Stimulated activated CD4-positive, alpha-beta T cell treated with anti-CD3 and anti-CD28 coated beads, Interleukin-15, amount 100 ng/mL, for 48 hours (primary cell): Measurements from ENCODE around the gene PRCC.
"Not testable (repeated sequence)": the region's sequence is repeated elsewhere in the genome, so short reads cannot be mapped to it uniquely, and the experiment has no call there.

Source experiments
- DNase-seq, 2 donors: peaks; one replicate each; pipeline ENCODE4 v3.0.0-alpha.2; 2020; ENCODE audit warnings: low read depth in 2 of 2

The PRCC gene

DNA sequence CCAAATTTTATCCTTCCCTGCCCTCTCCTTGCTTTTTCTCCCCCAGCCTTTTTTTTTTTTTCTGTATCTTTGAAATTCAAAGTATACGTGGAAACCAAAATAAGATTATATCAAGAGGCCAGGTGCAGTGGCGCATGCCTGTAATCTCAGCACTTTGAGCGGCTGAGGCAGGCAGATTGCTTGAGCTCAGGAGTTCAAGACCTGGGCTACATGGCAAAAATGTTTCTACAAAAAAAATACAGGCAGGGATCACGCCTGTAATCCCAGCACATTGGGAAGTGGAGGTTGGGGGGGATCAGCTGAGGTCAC, 6.6 kb upstream of the PRCC start:
- DNase-seq: no peak

DNA sequence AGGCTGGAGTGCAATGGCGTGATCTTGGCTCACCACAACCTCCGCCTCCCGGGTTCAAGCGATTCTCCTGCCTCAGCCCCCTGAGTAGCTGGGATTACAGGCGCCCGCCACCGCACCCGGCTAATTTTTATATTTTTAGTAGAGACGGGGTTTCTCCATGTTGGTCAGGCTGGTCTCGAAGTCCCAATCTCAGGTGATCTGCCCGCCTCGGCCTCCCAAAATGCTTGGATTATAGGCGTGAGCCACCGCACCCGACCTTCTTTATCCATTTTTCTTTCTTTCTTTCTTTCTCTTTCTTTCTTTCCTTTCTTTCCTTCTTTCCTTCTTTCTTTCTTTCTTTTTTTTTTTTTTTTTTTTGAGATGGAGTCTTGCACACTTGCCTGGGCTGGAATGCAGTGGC, 2.2 kb upstream of the PRCC start:
- DNase-seq: not testable (repeated sequence)

DNA sequence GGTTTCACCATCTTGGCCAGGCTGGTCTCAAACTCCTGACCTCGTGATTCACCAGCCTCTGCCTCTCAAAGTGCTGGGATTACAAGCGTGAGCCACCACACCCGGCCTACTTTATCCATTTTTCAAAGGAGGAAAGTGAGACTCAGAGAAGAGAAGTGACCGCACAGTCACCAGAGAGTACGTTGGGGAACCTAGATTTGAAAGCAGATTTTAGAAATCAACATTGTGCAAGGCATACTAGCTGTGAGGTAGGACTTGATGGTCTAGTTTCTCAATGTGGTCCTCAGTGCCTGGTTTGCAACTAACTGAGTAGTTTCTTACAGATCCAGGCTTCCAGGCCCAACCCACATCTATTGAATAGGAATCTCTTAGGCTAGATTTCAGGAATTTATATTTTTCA, 1.7 kb upstream of the PRCC start:
- no peak for DNase-seq

DNA sequence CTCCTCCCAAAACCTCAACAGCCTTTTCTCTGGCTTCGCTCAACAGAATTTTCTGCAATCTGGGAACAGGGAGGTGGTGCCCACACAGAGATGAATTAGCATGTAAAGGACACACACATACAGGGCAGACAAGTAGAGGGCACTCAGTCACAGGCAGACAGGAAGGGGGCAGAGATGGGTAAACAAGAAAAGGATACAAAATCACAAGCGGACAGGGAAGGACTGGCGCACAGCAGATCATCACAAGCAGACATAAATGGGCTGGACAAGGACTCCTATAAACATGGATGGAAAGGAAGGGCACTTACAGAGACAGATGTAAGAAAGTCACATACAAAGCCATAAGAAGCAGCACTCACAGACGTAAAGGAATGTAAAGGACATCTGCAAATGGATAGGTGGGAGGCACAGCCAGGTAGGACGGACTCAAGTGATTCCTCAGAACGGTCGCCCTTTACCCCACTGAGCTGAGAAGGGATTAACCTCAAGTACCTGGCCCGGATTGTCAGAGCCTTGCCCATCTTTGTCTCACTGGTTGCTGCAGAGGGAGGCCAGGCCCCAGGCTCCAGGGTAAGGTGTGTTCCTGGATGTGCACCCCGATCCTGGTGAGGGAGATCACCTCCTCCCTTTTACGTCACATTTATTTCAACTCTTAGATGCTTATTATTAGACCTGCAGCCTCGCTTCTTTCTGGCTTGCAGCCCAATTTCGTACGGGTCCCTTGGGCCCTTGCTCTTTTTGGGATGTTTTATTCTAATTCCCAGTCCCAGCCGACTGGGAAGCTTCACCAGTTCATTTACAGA, 836 bp upstream of the PRCC start:
- no peak for DNase-seq

DNA sequence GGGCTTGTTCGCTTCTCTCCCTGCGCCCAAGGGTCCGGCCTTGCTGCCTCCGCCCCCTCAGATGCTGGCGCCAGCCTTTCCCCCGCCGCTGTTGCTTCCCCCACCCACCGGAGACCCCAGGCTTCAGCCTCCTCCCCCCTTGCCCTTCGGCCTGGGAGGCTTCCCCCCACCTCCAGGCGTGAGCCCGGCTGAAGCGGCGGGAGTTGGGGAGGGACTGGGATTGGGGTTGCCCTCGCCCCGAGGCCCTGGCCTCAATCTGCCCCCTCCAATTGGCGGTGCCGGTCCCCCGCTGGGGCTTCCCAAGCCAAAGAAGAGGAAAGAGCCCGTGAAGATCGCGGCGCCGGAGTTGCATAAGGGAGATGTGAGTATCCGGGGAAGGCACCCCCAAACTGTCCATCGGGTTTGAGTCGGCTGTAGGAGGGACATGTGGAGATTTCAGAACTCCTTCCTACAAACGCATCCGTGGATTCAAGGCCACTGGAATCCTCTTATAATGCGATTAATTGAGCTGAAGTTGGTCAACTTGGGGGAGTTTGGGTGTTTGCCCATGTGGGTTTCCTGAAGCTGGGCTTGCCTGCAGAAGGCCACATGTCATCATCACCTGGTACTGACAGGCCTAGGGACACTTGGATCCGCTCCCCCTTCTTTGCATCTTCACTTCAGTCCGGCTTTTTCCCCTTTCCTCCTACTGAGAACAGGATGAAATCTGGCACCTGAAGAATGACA, 707 bp downstream of the PRCC start:
- DNase-seq: no peak

DNA sequence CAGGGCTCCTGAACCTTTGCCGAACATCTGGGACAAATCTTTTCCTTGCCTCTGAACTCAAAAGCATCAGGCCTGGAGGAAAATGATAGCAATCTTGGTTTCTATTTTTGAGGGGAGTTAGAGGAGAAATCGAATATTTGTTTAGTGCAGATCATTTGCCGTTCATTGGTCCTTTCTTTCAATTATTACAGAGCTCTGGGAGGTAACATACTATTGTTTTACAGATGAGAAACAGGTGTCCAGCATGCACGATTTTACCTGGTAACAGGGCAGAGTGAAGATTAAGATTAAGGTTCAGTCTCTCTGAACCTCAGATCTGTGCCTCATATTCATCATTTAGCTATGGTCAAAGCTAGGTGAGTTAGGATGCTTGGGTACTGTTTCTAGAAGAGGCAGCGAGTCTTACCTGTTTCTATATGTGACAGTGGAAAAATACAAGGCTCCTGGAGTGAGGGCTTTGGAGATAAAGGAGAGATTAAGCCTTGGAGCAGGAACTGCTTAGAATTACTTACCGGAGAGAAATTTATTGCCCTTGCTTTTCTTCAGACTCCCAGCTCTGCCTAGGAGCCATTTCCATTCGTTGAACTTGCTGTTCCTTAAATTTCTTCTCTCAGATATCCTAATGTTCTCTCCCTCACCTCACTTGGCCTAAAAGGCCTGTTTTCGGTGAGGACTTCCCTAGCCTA, 1.4 kb downstream of the PRCC start:
- no peak for DNase-seq

DNA sequence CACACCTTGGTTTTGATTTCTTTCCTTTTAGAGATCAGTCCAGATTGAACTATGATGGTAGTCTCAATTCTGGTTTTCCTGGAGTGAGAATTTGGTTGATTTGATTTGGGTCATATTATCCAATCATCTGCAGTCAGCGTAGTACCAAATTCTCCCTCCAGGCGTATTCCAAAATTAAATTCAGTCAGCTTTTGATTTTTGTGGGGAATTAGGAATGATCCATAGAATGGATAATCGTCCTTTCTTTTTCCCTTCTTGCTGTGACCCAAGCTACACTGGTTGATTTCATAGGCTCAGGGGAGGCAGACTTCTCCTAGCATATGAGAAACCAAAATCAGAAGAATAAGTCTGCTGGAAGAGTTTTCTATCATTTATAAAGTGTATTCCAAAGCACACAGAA, 4.9 kb downstream of the PRCC start:
- no peak for DNase-seq

DNA sequence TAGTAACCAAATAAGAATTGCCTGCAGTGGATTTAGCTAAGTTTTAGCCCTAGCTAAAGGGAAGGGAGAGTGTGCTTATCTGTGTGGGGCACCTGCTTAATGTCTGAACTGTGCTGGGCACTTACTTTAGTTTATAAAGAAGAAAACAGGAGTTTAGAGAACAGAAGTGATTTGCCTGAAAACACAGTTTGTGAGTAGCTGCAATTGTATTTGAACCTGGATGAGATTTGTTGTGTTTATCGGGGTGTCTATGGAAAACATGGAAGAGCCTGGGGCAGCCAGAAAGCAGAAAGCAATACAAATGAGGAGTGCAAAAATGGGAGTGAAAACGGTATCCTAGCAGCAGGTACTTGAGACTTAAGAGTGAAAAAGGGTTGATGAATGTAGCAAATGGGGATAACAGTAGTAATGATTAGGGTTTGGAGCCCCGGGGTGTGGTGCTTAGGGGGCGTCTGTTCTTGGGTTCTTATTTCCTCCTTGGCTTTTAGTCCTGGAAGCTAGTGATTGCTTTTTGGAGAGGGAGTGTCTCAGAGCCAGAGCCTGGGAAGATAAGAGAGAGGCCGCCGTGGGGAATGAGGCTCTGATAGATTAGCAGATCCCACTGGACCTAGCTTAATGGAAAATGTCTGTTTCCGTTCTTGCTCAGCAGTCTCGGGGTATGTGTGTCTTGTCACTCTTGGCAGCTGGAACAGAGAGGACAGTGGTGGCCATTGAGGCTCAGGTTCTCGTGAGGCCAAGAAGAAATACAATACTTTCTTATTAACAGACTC, 5.6 kb downstream of the PRCC start:
- DNase-seq: no peak

DNA sequence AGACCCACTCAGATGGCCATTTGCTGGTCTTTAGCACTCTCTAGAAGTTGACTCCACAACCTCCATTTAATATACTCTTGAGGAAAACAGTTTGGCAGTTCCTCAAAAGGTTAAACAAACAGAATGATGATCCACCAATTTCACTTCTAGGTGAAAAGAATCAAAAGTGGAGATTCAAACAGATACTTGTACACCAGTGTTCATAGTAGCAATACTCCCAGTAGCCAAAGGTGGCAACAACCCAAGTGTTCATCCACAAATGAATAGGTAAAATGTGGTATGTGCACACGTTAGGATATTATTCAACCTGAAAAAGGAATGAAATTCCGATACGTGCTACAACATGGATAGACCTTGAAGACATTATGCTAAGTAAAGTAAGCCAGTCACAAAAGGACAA, 6.3 kb downstream of the PRCC start:
- DNase-seq: no peak

DNA sequence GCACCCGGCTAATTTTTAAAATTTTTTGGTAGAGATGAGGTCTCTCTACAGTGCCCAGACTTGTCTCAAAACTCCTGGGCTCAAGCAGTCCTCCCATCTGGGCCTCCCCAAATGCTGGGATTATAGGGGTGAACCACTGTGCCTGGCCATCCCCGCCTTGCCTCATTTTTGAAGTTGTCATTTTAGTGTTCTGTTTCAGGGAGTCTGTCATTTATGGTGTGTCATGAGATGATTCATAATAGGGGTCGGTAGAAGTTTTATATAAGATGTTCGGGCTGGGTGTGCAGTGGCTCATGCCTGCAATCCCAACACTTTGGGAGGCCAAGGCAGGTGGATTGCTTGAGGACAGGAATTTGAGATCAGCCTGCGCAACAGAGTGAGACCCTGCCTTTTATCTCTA, 8.5 kb downstream of the PRCC start:
- DNase-seq: no peak

DNA sequence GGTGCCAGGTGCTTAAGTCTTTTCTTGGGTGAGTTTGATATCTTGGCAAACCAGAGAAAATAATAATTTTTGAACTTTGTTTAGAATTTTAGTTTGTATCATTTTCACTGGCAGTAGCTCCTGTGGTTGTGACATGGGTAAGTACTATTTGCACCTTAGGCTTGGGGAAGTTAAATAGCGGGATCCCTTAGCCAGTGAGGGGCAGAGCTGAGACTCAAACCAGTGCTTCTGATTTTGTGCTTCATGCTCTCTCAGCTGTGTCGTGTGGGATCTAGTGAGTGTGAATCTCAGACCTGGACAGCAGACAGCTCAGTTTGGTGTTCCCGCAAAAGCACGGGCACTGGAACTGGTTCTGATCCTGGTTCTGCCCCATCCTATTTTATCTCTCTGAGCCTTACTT, 9.6 kb downstream of the PRCC start:
- no peak for DNase-seq

DNA sequence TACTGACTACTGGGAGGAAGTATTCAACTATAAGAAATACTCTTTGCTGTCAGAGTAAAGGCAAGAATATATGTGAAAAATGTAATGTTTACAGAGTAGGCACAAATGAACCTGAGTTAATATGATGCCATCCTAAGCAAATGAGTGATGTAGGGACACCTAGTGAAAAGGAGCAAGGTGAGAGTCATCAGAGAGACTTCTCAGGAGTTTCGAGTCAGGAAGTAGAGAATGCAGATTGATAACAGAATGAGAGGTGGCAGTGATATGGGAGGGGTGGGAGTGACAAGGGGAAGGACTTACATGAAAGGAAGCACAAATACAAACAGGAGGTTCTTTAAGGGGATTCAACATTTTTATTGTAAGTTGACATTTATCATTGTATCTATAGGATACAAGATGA, 10.2 kb downstream of the PRCC start:
- DNase-seq: no peak

DNA sequence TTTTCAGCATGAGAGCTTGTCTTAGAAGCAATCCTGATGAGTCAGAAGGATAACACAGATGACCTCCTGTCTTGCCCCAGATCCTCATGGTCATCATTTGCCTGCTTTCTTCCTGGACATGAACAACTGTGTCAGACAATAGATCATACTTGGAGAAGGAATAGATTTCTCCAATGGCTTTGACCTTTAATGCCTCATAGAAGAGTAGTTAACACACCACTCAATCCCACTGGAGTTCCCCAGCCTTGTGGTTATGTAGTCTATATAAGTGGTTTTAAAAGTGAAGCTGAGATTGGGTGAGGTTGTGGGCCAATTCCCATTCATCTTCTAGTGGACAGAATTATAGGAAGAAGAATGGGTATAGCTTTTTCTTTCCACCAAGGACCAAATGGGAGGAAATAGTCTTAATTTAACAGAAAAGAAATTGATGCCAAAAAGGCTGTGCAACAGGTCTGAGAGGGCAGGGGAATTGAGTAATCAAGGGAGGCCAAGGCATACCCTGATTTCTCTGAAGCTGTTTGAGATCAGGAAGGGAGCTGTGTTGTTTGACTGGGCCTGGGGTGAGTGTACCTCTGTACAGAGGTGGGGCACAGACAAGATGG, 14.4 kb downstream of the PRCC start:
- DNase-seq: no peak

DNA sequence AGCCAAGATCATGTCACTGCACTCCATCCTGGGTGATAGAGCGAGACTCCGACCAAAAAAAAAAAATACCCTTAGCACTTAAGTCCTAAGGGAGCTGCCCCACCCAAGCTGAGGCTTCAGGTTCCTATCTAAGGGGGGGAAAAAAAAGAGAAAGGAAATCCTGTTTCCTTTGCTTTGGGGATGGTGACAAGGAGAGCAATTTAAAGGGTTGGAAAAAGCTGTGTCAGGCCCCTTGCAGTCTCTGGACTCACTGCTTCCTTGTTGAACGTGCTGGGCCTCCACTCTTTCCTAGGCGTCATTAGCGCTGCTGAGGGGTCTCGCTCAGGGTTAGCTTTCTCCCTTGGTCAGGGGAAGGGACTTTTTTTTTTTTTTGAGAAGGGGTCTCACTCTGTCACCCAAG, 18.1 kb downstream of the PRCC start:
- DNase-seq: no peak

DNA sequence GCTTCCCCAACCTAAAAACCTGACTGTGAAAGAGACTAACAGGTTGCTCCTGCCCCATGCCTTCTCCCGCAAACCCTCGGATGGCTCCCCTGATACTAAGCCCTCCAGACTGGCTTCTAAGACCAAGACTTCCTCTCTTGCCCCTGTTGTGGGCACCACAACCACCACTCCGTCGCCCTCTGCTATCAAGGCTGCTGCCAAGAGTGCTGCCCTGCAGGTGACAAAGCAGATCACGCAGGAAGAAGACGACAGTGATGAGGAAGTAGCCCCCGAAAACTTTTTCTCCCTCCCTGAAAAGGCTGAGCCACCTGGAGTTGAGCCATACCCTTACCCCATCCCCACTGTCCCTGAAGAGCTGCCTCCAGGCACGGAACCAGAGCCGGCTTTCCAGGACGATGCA, 19.3 kb downstream of the PRCC start:
- DNase-seq: no peak

DNA sequence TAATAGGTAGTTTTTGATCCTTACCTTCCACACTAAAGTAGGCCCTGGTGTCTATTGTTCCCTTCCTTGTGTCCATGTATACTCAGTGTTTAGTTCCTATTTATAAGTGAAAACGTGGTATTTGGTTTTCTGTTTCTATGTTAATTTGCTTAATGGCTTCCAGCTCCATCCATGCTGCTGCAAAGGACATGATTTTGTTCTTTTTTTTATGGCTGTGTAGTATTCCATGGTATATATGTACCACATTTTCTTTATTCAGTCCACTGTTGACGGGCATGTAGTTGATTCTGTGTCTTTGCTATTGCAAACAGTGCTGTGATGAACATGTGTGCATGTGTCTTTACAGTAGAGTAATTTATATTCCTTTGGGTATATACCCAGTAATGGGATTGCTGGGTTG, 20.8 kb downstream of the PRCC start:
- DNase-seq: no peak

DNA sequence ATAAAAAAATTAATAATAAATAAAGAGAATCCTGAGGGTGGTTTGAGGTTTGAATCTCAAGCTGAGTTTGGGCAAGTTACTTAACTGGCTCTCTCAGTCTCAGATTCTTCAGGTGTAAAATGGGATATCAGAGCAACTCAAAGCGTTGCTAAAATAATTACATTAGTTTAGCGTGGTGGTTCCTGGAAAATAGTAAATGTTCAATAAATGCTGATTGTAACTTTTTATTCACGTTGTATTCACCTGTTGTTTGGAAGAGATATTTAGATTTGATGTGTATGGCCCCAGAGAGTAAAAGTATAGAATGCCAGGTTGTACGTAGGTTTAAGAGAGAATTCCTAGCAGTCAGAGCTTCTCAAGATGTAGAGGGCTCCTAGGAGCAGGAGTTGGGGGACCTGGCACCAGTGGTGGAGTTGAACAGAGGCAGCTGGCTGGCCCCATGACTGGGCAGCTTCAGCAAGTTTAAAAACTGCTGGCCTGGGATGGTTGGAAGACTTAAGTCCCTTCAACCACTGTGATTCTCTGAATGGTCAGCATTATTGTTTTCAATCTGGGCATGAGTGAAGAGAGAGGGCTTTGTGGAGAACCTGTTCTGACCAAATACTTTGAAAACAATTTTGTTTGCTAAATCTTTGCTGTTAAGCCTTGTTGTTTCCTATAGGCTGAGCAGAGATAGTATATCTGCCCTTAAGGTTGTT, 22.4 kb downstream of the PRCC start:
- no peak for DNase-seq

DNA sequence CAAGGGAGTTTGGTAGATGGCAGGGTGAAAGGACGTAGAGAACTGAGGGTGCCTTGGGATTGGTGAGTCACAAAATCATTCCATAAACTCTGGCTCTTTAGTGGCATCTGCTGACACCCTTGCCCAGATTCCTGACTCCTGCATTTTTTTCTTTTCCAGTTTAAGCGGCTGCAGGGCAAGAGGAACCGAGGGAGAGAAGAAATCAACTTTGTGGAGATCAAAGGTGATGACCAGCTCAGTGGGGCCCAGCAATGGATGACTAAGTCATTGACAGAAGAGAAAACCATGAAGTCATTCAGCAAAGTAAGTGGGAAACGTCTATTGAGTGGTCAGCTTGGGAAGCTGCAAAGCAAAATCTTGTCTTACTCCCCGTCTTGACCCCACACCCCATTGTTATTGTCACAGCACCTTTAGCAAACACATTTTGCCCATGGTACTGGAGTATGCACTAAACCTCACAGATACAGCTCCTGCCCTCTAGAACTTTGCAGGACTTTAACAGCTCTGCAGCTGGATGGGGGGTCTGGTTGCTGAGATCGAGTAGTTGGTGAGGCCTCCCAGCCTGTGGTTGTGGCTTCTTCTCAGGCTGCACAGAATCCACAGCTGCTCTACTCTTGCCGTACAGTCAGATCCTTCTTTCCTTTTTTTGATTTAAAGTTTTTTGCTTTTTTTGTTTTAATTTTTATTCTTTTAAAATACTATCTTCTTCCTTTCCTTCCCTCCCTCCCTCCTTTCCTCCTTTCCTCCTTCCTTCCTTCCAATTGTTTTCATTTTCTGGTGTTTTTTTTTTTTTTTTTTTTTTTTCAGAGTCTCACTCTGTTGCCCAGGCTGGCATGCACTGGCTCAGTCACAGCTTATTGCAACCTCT, 27.4 kb downstream of the PRCC start:
- DNase-seq: no peak

DNA sequence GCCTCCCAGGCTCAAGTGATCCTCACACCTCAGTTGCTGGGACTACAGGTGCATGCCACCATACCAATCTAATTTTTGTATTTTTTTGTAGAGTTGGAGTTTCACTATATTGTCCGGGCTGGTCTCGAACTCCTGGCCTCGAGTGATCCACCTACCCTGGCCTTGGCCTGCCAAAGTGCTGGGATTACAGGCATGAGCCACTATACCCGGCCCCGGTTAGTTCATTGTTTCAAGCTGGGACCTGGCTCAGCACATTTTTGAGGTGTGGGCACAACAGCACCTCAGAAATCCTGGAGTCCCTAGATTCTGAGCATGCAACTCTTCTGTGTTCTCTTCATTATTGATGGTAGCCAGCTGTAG, 28.0 kb downstream of the PRCC start:
- DNase-seq: no peak

DNA sequence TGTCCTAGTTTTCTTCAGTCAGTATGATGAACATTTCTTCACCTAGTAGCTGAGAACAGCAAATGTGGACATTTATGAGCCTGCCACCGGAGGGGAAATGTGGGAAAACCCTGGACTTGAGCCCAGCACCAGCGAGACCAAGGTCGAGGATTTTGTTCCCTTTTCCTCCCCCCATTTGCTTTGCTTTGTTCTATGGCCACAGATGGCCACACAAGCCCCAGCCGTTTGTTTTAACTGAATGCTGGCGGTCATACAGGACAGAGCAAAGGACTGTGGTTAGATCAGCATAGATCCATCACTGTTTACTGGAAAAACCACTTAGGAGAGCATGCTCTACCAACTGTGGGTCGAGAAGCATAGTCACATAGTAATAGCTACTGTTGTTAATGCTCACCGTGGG, 28.5 kb downstream of the PRCC start:
- no peak for DNase-seq
